ENCODE results near the gene LAMTOR4.
"Not testable (repeated sequence)": the region's sequence is repeated elsewhere in the genome, so short reads cannot be mapped to it uniquely, and the experiment has no call there.

Gene LAMTOR4

DNA sequence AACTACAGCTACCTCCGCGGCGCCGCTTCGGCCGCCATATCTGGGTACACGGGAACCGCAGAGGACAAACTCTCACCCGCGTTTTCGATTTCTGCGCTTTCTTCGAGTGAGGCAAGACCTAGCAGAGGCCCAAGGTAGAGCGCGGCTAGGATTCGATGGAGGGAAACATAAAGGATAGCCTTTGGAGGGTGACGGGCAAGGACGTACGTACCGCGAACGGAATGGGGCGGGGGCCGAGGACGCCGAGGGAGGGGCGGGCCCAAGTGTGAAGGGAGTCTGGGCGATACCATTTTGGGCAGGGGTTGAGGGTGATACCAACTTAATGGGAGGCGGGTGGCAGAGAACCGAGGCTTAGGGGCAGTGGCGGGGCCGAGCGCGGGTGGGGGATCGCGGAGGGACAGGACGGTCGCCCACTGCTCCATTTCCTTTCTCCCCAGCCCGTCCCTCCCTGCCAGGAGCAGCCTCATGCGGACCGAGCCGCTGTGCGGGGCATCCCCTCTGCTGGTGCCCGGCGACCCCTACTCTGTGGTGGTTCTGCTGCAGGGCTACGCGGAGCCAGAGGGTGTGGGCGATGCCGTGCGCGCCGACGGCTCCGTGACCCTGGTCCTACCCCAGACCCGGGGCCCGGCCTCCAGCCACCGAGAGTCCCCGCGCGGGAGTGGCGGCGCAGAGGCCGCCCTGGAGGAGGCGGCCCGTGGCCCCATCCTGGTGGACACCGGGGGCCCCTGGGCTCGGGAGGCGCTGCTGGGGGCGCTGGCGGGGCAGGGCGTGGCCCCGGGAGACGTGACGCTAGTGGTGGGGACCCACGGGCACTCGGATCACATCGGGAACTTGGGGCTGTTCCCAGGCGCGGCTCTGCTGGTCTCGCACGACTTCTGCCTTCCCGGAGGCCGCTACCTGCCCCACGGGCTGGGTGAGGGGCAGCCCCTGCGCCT is 21.5 kb upstream of the LAMTOR4 start, which contains the start of gene MBLAC1:
TSS of gene MBLAC1 (plus strand) at position 37 of the 935 bp plus-strand sequence. CDS start at position 466, 429 bp downstream.
- Histone ChIP-seq H3K9ac (peak within 1 kb of the TSS; percentile 81), H3K4me2 (ENCODE audit: low read length) (peak within 1 kb of the TSS; percentile 96), H3K36me3 (ENCODE audit: control insufficient read depth, insufficient read depth, low read length) (no peaks in the 10 kb centered on the region), H3K4me3 (ENCODE audit: low read depth, low read length) (peak within 1 kb of the TSS; percentile 85), H2AFZ (peak within 1 kb of the TSS; percentile 90), H3K79me2 (no peaks in the 10 kb centered on the region), H3K4me1 (no peaks in the 10 kb centered on the region), H3K9me3 (ENCODE audit: control insufficient read depth, low read length) (no peaks in the 10 kb centered on the region), H3K27ac (peak within 1 kb of the TSS; percentile 98), H3K27me3 (ENCODE audit: control insufficient read depth, insufficient read depth, low read length) (no peaks in the 10 kb centered on the region)
- TF ChIP-seq, protein P1, sequence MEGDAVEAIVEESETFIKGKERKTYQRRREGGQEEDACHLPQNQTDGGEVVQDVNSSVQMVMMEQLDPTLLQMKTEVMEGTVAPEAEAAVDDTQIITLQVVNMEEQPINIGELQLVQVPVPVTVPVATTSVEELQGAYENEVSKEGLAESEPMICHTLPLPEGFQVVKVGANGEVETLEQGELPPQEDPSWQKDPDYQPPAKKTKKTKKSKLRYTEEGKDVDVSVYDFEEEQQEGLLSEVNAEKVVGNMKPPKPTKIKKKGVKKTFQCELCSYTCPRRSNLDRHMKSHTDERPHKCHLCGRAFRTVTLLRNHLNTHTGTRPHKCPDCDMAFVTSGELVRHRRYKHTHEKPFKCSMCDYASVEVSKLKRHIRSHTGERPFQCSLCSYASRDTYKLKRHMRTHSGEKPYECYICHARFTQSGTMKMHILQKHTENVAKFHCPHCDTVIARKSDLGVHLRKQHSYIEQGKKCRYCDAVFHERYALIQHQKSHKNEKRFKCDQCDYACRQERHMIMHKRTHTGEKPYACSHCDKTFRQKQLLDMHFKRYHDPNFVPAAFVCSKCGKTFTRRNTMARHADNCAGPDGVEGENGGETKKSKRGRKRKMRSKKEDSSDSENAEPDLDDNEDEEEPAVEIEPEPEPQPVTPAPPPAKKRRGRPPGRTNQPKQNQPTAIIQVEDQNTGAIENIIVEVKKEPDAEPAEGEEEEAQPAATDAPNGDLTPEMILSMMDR (IDR thresholded peaks at IDR 0.05) = no peak

DNA sequence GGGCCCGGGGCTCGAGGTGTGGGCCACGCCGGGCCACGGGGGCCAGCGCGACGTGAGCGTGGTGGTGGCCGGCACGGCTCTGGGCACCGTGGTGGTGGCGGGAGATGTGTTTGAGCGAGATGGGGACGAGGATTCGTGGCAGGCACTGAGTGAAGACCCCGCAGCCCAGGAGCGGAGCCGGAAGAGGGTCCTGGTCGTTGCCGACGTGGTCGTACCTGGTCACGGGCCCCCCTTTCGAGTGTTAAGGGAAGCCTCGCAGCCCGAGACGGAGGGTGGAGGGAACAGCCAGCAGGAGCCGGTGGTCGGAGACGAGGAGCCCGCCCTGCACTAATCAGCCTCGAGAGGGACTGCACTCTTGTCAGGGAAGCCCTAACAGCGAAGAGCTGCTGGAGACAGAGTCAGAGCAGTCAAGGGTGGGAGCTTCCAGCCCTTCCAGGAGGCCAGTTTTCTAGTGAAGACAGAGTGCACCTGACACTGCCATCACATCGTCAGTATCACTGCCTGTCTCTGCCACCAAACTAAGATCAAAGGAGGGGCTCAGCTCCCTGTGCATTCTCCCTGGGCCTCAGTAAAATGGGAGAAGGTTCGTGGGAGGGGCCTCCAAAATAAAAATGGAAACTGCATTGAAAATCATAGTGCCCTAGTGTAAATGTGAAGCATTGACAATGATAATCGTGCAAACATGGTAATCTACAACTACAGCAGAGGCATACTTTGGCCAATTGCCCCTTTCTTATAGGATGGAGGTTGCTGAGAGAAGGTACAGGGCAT is 20.7 kb upstream of the LAMTOR4 start:
- Histone ChIP-seq H3K4me1 (peaks cover 3% of the 10 kb centered on the region), H3K4me3 (ENCODE audit: low read depth, low read length) (peak overlapping the region; percentile 85), H3K27ac (peak overlapping the region; percentile 98), H3K79me2 (no peaks in the 10 kb centered on the region), H3K9me3 (ENCODE audit: control insufficient read depth, low read length) (no peaks in the 10 kb centered on the region), H2AFZ (peak overlapping the region; percentile 90), H3K4me2 (ENCODE audit: low read length) (peak overlapping the region; percentile 96), H3K36me3 (ENCODE audit: control insufficient read depth, insufficient read depth, low read length) (no peaks in the 10 kb centered on the region), H3K9ac (peak overlapping the region; percentile 81), H3K27me3 (ENCODE audit: control insufficient read depth, insufficient read depth, low read length) (no peaks in the 10 kb centered on the region)
- TF ChIP-seq, protein P1 (IDR thresholded peaks at IDR 0.05) = no peak

DNA sequence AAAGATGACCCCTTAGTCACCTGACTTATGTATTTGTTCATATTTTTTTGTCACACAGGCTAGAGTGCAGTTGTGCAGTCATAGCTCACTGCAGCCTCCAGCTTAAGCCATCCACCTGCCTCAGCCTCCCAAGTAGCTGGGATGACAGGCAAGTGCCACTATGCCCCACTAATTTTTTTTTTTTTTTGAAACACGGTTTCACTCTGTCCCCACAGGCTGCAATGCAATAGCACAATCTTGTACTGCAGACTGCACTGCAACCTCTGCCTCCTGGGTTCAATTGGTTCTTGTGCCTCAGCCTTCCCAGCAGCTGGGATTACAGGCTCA is 20.1 kb upstream of the LAMTOR4 start:
- Histone ChIP-seq H3K4me2 (ENCODE audit: low read length) (no peak overlapping the region), H3K4me3 (ENCODE audit: low read depth, low read length) (peak overlapping the region; percentile 85), H3K9ac (no peak overlapping the region)

GRCh38 chr7:100130220-100130607 is 18.5 kb upstream of the LAMTOR4 start:
- not testable (repeated sequence) for H2AFZ ChIP-seq; H3K9ac ChIP-seq; H3K79me2 ChIP-seq; H3K4me3 ChIP-seq (ENCODE audit: low read depth, low read length); H3K36me3 ChIP-seq (ENCODE audit: control insufficient read depth, insufficient read depth, low read length); H3K4me2 ChIP-seq (ENCODE audit: low read length); H3K4me1 ChIP-seq; H3K27ac ChIP-seq; H3K9me3 ChIP-seq (ENCODE audit: control insufficient read depth, low read length); H3K27me3 ChIP-seq (ENCODE audit: control insufficient read depth, insufficient read depth, low read length)

More for the DNA sequence above, 20.1 kb upstream of the LAMTOR4 start:
- no peaks in the 10 kb centered on the region for H3K36me3 ChIP-seq (ENCODE audit: control insufficient read depth, insufficient read depth, low read length)
- H3K79me2 ChIP-seq = no peaks in the 10 kb centered on the region
- peak overlapping the region; percentile 98 for H3K27ac ChIP-seq
- H3K27me3 ChIP-seq (ENCODE audit: control insufficient read depth, insufficient read depth, low read length) = no peaks in the 10 kb centered on the region
- TF ChIP-seq, protein P1 (IDR thresholded peaks at IDR 0.05) = no peak
- H3K4me1 ChIP-seq = peaks cover 3% of the 10 kb centered on the region
- H3K9me3 ChIP-seq (ENCODE audit: control insufficient read depth, low read length) = no peaks in the 10 kb centered on the region
- no peak overlapping the region for H2AFZ ChIP-seq
